GM20000 (cell line): Measurements from ENCODE around the gene MPHOSPH10.
"Not testable (repeated sequence)": the region's sequence is repeated elsewhere in the genome, so short reads cannot be mapped to it uniquely, and the experiment has no call there.

Experiments
- DNase-seq: peaks from one replicate; pipeline ENCODE4 v3.0.0; 2012; ENCODE audit warnings: low spot score
- TF ChIP-seq, protein P1 (sequence below): IDR thresholded peaks from 2 replicates; pipeline ENCODE4 v1.5.1; 2012; ENCODE audit warnings: mild to moderate bottlenecking, control low read depth; ENCODE audit errors: extremely low read depth, missing control alignments

Gene MPHOSPH10

DNA sequence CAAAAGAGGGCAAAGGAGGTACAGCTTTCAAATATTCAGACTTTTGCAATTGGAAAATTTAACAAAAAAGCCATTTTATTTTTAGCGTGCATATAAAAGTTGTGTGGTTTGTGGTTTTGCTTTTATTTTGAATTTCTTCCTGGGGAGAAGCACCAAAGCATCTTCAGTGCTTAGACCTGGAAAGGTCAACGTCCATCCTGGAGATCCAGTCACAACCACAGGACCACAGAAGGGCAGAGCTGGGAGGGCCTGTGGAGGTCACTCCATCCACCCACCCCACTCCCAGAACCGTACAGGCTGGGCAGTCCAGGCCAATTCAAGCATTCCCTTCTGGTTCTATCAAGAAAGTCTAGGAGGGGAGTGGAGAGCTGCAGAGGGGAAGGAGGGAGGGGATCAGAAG lies 43.8 kb downstream of the MPHOSPH10 start:
- TF ChIP-seq, protein P1, sequence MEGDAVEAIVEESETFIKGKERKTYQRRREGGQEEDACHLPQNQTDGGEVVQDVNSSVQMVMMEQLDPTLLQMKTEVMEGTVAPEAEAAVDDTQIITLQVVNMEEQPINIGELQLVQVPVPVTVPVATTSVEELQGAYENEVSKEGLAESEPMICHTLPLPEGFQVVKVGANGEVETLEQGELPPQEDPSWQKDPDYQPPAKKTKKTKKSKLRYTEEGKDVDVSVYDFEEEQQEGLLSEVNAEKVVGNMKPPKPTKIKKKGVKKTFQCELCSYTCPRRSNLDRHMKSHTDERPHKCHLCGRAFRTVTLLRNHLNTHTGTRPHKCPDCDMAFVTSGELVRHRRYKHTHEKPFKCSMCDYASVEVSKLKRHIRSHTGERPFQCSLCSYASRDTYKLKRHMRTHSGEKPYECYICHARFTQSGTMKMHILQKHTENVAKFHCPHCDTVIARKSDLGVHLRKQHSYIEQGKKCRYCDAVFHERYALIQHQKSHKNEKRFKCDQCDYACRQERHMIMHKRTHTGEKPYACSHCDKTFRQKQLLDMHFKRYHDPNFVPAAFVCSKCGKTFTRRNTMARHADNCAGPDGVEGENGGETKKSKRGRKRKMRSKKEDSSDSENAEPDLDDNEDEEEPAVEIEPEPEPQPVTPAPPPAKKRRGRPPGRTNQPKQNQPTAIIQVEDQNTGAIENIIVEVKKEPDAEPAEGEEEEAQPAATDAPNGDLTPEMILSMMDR, result no peak
- DNase-seq, result no peak

DNA sequence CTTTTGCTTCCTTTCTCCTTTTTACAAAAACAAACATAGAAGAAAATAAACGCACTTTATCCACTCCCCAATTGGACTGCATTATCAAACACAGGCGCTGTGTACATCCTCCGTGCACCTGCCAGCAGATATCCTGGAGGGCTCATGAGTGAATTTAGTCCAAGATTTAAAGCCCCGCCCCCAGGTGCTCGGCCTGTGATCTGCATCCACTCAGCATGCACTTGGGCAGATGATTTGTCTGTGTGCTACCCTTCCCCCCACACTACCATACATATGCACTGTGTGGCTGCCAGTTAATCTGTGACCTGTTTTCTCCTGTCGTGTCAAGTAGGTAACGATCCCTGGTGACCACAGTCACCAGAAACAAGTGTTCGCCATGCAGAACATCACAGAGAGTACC lies 48.4 kb downstream of the MPHOSPH10 start:
- not testable (repeated sequence) for DNase-seq

DNA sequence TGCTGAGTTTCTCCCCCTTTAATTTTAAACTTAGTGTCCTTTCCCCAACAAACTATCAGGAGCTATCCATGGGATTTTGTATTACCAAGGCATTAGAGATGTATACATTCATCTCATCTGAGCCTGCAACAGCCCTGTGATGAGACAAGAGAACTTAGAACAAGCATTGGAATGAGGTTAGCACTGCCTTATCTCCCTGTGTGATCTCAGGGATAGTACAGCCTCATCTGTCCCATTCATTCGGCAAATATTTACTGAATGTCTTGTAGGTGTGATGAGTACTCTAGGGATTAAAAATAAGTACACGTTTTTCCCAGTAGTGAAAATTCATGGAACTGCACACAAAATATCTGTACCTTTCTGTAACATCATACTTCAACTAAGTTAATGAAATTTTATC lies 50.9 kb downstream of the MPHOSPH10 start:
- no peak for DNase-seq
- TF ChIP-seq, protein P1, result no peak

DNA sequence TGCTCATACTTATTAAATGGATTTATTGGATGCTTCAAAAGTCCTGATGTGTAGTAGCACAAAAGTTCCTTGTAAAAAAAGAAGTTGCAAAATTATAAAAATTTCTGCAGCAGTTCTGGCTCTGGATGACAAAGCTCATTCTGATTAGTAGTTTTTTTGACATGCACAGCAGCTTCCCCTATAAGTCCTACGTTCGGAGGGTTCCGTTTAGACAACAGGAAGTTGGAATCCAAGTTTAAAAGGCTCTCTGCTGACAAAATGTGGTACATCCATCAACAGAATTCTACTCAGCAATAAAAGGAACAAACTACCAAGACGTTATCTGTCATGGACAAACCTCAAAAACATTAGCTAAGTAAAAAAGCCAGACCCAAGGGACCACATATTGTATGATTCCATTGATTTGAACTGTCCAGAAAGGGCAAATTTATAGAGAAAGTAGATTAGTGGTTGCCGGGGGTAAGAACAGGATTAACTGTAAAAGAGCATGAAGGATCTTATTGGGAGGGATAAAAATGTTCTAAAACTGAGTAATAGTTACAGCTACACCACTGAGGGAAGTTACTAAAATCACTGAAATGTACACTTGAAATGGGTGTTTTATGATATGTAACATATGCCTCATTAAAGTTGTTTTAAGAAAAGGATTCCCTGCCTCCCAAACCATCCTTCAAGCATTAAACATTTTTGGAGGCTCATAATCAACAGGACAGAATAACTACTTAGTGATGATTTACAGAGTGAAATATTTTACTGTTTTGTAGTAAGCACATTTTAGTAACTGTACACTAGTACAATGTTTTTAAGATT lies 53.1 kb downstream of the MPHOSPH10 start:
- DNase-seq, result not testable (repeated sequence)

DNA sequence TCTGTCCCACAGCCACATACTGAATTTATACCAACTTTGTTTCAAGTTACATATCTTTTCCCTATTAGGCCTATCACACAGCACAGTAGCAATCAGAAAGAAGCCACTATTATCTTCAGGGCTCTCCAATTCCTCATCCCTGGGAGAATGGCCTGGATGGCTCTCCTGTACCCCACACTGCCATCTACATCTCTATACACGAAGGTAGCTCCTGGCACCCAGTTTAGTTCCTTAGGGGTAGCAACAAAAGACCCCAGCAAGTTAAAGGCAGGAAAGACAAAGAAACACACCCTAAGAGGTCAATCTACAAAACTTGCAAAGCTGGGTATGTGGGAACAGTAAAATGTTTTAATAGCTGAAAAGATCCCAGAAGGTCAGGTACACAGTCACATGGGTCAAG lies 56.5 kb downstream of the MPHOSPH10 start:
- DNase-seq, result no peak
- TF ChIP-seq, protein P1, result no peak

DNA sequence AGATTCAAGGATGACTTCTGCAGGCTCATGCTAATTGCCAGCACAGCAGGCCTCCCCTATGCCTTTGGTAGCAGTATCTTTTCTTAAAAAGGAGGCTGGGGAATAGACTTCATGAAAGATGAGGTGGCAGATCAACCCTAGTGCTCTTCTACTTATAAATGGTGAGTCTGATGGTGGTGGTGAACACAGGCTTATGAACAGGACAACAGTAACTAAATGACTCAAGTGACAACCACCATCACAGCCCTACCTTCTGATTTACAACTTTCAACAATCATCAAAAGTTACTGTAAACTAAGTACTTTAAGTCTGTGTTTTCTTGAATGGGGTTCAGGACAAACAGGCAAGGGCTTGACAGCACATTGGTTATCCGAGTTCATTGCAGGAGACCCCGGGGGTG lies 57.2 kb downstream of the MPHOSPH10 start:
- no peak for DNase-seq
- TF ChIP-seq, protein P1, result no peak

DNA sequence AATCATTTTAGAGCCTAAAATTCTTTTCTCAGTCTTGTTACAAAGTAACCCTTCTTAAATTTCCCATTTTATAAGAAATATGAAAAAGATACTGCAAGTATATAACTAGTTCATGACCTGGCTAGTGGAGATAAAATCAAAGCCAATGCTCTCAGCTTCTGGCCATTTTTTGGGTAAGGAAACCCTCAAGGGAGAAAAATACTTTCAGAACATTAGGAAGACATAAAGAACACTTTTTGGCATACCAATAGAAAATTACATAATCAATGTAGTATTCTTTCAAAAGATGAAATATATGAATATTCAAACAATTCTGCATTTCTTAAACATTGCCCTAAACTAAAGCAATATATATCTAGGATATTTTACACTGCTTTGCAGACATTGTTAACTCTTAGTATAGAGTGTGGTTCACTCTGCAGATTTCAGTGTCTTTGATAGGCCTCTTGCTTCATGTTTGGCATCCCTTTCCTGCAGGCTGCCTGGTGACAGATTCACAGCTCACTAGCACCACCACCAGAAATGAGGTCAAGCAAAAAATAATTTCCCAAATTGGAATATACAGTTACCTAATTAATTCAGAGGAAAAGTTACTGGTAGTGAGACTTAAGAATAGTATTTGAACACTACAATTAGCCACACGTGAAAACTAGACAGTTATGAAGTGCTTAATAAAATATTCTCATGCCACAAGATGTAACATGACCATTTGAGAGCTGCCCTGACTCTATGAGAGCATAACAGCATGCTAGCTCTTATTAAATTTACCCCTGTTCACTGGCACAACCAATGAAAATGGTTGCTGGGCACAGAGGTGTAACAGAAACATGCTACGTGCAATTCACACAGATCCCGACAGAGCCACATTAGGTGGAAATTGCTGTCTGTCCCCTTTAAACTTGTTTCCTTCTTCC lies 60.5 kb downstream of the MPHOSPH10 start:
- TF ChIP-seq, protein P1, result no peak
- DNase-seq, result no peak

DNA sequence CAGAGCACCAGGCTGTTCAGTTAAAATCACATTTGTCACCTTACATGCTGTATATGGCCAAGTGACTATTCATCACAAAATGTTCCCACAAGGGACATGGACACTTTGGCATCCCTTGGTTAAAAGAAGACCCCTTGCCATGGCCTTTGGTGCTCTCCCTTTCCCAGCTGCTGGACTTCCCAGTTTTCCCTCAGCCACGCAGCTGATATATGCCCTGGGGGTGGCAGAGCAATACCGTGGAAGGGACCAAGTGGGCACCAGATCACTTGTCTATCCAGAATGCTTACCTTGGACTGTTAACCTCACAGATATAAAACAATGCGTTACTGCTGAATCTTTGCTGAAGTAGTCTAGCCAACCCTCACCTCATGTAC lies 61.1 kb downstream of the MPHOSPH10 start:
- no peak for DNase-seq
- TF ChIP-seq, protein P1, result no peak
